Measurements from ENCODE around the gene ENTPD8.

DNA sequence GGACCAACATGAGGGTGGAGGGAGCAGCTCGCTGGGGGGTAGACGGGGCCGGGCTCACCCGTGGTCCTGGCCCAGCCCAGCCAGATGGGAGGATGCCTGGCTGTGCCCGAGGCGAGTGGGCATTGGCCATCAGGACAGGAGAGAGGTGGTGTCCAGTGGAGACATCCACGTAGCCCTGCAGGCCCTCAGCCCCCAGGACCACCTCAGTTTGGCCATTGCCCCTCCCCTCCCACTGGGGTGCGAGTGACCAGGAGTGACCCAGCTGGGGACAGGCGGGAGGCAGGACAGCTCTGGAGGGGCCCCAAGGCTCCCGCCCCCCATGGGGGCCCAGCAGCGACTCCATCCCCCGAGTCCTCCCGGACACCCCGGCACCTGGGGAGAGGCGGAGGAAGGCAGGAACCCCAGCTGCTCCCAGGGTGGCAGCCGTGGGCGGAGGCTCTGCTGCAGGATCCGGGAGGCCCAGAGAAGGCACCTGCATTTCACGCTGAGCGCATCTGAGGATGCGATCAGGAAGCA, 9.7 kb downstream of the ENTPD8 start:
- TF ChIP-seq, protein P1, sequence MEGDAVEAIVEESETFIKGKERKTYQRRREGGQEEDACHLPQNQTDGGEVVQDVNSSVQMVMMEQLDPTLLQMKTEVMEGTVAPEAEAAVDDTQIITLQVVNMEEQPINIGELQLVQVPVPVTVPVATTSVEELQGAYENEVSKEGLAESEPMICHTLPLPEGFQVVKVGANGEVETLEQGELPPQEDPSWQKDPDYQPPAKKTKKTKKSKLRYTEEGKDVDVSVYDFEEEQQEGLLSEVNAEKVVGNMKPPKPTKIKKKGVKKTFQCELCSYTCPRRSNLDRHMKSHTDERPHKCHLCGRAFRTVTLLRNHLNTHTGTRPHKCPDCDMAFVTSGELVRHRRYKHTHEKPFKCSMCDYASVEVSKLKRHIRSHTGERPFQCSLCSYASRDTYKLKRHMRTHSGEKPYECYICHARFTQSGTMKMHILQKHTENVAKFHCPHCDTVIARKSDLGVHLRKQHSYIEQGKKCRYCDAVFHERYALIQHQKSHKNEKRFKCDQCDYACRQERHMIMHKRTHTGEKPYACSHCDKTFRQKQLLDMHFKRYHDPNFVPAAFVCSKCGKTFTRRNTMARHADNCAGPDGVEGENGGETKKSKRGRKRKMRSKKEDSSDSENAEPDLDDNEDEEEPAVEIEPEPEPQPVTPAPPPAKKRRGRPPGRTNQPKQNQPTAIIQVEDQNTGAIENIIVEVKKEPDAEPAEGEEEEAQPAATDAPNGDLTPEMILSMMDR (IDR thresholded peaks at IDR 0.05), result no peak
- TF ChIP-seq POLR2A (IDR thresholded peaks at IDR 0.05), result no peak

Measured in breast epithelium (tissue), 3 donors.